Embryonic facial prominence (tissue), 1 donor: ENCODE measurements around the gene LMX1A.

Experiments used
- DNase-seq: peaks from one replicate; pipeline ENCODE4 v3.0.0-alpha.2; 2016; ENCODE audit errors: extremely low spot score

LMX1A gene

GRCh38 chr1:165325460-165326203 is 30.9 kb downstream of the LMX1A start:
- no peak for DNase-seq

GRCh38 chr1:165324050-165324449 is 32.5 kb downstream of the LMX1A start:
- DNase-seq: no peak

- DNase-seq: no peak
Observed at GRCh38 chr1:165317612-165318011, 38.9 kb downstream of the LMX1A start.

GRCh38 chr1:165316153-165316772 is 40.3 kb downstream of the LMX1A start:
- DNase-seq: no peak

- no peak for DNase-seq
Observed at GRCh38 chr1:165315481-165315880, 41.0 kb downstream of the LMX1A start.

GRCh38 chr1:165313903-165314302 is 42.6 kb downstream of the LMX1A start:
- DNase-seq: no peak

GRCh38 chr1:165312591-165312990 is 43.9 kb downstream of the LMX1A start:
- DNase-seq: no peak

GRCh38 chr1:165306543-165307434 is 49.7 kb downstream of the LMX1A start:
- DNase-seq: no peak

- no peak for DNase-seq
Observed at GRCh38 chr1:165303386-165303785, 53.1 kb downstream of the LMX1A start.

- DNase-seq: no peak
Observed at GRCh38 chr1:165300400-165300903, 56.1 kb downstream of the LMX1A start.

GRCh38 chr1:165298203-165298820 is 58.2 kb downstream of the LMX1A start:
- DNase-seq: no peak

GRCh38 chr1:165296205-165296604 is 60.3 kb downstream of the LMX1A start:
- DNase-seq: no peak

GRCh38 chr1:165290148-165290547 is 66.4 kb downstream of the LMX1A start:
- no peak for DNase-seq

- no peak for DNase-seq
Observed at GRCh38 chr1:165289556-165289955, 67.0 kb downstream of the LMX1A start.

- DNase-seq: no peak
Observed at GRCh38 chr1:165288350-165289120, 68.0 kb downstream of the LMX1A start.

- DNase-seq: no peak
Observed at GRCh38 chr1:165287781-165288180, 68.7 kb downstream of the LMX1A start.

GRCh38 chr1:165287329-165287728 is 69.2 kb downstream of the LMX1A start:
- no peak for DNase-seq

GRCh38 chr1:165284454-165284853 is 72.1 kb downstream of the LMX1A start:
- no peak for DNase-seq

- DNase-seq: no peak
Observed at GRCh38 chr1:165281207-165281901, 75.2 kb downstream of the LMX1A start.

- no peak for DNase-seq
Observed at GRCh38 chr1:165279882-165280281, 76.6 kb downstream of the LMX1A start.
